HG03469 (cell line): ENCODE measurements around the gene TNRC6A.

Experiments used
- ATAC-seq: cut with Tn5 transposase; IDR thresholded peaks from one replicate; pipeline ENCODE4 v1.9.1; 2021; ENCODE audit warnings: mild to moderate bottlenecking, moderate library complexity, moderate number of reproducible peaks; ENCODE audit not compliant: unreplicated experiment

The TNRC6A gene

DNA sequence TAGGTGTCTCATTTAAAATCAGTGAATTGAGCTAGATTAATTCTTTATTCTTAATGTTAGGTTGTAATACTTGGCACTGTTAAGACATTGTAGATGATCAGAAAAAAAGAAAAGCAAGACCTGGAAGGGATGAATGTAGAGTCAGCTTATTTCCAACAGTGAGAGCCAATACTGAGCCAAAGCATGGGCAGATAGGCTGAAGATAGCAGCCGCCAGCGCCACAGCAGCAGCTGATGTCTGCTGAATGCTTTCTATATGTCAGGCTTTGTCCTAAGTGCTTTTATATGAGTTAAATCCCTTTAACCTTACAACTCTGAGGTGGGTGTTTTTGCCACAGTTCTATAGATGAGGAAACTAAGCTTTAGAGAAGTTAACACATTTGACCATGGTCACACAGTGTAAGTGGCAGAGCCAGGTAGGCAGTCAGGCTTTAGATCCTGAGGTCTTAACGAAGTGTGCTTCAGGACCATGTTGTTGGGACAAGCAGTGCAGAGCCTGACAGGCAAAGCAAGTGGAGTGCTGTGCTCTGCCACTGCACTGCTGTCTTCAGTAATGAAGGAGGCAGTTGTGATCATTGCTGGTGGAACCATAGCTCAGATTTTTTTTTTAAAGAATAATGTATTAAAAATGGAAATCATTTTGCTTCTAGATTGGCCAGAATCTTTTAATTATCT lies 25.9 kb downstream of the TNRC6A start:
- no peak for ATAC-seq

DNA sequence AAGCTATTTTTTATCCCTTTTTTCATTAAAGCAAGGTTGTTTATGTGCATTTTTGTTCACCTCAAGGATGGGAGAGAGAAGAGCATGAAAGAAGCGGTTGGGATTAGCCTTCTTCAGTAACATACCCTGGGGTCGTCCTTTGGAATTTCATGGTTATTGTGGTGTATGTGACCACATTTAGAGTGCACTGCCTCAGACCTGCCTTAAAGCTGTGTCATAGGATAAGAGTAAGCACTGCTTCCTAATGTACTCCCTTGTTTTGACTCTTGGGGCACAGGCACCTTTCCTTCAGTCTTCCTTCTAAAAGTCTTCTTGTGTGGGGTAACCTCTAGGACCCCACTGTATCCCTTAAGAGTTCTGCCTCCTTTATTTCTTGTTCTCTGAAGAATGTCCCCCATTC lies 28.9 kb downstream of the TNRC6A start:
- ATAC-seq: no peak

DNA sequence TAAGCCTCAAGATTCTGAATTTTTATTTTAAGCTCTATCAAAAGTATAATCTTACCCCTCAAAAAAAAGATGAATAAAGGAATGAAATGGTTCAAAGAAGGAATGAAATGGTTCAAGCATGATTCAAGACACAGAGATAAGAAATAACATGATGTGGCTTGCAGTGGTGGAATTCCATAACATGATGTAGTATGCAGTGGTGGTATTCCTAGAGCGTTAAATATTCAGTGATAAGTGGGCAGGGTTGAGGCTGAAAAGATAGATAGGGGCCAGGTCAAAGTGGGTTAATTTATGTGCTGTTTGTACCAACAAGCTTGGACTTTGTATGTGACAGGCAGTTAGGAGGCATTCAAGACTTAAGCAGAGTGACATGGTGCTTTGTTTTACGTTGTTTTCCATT lies 29.6 kb downstream of the TNRC6A start:
- ATAC-seq: no peak

DNA sequence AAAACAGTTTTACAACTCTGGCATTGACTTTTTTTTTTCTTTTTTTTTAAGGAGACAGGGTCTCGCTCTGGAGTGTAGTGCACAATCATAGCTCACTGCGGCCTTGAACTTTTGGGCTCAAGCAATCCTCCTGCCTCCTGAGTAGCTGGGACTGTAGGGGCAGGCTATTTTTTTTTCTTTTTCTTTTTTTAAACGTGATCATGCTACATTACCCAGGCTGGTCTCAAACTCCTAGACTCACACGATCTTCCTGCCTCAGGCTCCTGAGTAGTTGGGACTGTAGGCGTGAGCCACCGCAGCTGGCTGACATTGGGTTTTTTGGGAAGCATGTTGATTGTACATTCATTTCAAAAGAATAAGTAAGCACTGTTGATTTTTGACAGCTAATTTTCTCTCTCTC lies 32.1 kb downstream of the TNRC6A start:
- no peak for ATAC-seq

DNA sequence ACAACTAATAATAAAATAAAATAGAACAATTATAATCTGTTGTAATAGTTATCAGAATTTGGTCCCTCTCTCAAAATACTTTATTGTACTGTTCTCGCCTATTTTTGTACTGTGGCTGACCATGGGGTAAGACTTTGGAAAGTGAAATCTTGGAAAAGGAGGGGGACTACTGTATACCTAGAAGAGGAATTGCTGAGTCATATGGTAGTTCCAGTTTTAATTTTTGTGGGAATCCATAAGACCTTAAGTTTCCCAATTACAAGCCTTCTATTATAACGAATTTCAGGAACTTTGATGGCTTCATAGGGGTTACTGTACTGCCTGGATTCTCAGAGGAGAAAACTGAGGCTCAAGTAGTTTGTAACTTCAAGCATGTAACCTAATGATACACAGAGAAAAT lies 35.5 kb downstream of the TNRC6A start:
- ATAC-seq: no peak

DNA sequence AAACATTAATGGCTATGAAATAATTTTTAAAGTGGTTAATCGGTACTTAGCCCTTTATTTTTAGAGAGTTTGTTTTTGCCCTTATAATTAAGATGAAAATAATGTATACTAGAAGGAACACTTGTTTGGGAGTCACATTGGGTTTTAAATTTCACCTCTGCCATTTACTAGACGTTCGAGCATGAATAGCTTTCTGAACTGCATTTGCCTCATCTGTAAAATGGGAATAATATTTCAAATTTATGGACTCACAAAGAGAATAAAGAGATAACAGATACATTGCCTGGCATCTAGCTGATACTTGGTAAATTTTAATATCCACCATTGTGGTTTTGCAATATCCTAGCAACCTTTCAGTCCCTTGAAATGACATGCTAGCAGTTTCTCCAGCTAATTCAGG lies 36.6 kb downstream of the TNRC6A start:
- ATAC-seq: no peak

DNA sequence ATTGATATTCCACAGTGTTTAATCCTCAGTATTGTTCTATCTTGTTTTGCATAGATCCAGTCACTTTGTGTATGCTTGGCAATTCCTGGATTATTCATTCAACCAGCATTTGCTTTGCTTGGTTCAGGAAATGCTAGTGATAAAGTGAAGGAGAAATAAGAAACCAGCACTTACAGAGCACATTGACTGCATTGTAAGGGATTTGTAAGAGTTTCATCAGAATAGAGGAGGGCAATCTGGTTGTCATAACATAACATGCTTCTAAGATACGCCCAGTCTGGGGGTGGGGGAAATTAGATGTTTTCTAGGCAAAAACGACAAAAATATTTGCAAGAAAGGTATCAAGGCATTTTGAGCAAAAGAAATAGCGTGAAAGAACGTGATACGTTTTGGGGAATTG lies 40.4 kb downstream of the TNRC6A start:
- ATAC-seq: no peak

DNA sequence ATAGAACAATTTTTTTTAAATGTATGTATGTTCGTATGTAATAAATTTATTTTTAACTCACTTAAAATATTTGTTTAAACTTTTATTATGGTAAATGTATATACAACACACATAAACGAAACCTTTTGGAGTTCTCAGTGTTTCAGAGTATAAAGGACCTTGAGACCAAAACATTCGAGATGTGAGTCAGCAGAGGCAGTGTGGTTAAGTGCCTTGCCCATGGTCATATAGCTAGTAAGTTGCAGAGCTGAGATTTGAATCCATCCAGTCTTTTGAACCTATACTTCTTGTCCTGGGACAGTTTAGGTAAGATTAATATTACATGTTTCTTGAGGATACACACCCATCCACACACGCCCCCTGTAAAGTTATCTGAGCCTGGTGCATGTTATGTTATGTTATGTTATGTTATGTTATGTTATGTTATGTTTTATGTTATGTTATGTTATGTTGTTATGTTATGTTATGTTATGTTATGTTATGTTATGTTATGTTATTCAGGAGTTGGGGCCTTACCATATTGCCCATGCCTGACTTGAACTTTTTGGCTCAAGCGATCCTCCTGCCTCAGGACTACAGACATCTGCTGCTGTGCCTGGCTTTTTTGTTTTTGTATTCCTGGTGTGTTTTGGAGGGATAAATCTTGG lies 41.8 kb downstream of the TNRC6A start:
- ATAC-seq: no peak

DNA sequence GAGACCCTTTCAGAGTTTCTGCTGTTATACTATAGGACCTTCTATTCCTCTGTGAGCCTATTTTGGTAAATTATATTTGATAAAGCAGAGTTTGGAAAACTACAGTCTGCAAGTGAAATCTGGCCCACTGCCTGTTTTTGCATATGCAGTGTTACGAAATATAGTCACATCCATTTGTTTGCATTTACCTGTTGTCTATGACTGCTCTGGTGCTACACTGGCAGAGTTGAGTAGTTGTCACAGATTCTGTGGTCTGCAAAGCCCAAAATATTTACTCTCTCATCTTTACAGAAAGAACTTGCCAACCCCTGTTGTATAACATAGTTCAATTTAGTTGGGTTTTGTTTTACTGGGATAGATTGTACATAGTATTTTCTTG lies 42.3 kb downstream of the TNRC6A start:
- ATAC-seq: no peak

DNA sequence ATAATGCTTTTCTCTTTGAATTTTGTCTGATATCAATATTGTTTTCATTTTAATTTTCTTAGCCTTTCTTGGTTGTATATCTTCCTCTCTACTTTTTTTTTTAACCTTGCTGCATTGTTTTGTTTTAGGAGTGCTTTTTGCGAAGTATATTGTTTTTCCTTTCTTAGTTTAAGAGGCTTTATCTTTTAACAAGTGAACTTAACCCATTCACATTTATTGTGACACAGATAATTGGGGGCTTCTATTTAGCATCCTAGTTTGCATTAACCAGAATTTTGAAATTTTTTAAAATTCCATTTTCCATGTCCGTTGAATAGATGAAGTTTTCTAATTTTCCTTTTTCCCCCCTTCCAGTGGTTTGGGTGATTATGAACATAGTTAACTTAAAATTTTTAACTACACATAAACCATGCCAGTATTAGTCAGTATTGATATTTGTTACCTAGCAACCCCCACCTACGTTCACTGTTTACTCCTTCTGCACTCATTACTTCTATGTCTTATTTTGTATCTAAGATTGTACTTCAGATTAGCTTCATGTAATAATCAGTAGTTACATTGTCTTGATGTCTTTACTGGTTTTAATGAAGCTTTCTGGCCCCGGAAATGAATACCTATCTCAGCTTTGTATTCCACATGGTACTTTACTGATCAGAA lies 44.4 kb downstream of the TNRC6A start:
- ATAC-seq: no peak

DNA sequence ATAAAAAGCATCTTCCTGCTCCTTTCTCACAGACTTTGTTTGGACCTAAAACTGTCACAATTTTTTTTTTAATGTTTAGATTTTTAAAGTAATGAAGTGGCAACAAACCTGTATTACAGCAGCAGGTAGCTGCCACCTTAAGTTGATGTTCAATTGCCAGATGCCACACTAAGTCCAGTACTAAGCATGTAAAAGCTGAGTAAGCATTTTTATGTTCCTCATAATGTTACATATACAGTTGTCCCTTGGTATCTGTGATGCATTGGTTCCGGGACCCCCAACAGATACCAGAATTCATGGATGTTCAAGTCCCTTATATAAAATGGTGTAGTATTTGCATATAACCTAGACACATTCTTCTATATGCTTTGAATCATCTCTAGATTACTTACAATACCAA lies 45.1 kb downstream of the TNRC6A start:
- ATAC-seq: no peak

DNA sequence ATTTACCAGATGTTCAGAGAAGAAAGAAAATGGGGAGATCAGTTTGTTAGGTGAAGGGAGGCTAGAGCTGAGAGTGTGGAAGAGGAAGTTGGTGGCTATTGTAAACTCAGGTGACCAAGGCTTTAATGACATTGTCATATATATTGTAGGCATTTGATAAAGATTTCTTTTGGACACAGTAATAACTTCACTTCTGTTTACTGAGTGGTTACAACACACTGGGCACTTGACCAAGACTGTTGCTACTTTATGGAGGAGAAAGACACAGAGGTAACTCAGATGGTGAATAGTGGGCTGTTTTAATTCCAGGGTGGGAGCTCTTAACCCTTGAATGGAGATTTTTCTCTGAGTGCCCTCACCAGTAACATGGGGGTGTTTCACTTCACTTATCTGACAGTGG lies 46.0 kb downstream of the TNRC6A start:
- ATAC-seq: no peak

DNA sequence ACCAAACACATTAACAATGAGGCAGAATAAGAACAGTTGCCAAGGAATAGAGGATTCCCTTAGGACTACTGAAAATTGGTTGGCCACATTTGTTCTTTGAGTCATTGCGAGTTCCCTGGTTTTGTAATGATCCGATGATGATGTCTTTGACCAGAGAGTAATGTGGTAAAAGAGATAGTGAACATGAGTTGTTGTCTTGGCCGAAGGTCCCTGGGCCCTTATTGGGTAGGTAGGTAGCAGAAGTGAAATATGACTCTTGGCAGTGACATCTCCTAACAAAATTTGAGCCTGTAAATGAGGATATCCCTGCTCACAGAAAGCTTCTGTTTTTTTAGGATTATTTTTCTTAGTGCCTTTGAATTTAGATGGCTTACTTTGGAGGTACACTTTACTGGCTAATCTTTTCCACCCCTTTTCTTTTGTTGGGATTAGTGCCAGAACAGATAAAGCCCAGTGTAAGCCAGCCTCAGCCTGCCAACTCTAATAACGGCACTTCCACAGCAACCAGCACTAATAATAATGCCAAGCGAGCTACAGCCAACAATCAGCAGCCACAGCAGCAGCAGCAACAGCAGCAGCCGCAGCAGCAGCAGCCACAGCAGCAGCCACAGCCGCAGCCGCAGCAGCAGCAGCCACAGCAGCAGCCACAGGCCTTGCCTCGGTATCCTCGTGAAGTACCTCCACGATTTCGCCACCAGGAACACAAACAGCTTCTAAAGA lies 47.2 kb downstream of the TNRC6A start:
- no peak for ATAC-seq

DNA sequence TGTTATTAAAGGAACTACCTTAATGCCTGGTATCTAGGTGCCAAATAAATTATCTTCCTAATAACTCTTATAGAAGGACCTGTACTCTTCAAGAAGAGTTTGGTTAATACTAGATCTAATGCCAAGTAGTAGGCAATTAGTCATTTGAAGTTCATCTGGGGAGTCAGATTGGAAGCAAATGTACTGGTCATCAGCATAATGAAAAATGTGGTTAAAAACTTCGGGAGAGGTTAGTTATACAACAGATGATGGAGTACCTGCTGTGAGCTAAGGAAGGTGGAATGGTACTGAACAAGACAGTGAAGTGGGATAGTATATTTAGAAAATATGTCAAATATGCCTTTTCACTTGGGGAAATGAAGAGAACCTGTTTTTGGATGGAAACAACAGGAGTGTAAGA lies 49.2 kb downstream of the TNRC6A start:
- ATAC-seq: no peak

DNA sequence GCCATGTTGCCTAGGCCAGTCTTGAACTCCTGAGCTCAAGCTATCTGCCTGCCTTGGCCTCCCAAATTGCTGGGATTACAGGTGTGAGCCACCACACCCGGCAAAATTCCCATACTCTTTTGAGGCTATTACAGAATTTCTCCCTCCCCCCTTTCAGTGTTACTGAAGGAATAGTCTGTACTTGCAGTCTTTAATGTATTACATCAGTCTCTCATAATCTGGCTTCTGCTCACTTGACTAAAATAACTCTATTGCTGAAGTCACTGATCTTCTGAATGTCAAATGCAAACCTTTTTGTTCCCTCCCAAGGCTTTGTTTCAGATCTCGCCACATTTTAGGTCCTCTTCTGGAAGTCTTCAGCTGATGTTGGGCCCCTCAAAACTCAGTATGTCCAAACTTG lies 51.8 kb downstream of the TNRC6A start:
- ATAC-seq: no peak

DNA sequence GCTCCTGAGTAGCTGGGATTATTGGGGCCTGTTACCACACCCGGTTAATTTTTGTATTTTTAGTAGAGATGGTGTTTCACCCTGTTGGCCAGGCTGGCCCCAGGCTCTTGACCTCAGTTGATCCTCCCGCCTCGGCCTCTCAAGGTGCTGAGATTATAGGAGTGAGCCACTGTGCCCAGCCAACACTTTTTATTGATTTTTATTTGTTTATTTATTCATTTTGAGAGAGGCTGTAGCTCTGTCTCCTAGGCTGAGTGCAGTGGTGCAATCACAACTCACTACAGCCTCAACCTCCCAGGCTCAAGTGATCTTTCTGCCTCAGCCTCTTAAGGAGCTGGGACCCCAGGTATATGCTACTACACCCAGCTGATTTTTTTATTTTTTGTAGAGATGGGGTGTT lies 54.7 kb downstream of the TNRC6A start:
- no peak for ATAC-seq

DNA sequence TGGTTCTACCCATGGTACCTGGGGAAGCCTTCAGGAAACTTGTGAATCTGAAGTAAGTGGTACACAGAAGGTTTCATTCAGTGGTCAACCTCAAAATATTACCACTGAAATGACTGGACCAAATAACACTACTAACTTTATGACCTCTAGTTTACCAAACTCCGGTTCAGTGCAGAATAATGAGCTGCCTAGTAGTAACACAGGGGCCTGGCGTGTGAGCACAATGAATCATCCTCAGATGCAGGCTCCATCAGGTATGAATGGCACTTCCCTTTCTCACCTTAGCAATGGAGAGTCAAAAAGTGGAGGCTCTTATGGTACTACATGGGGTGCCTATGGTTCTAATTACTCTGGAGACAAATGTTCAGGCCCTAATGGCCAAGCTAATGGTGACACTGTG lies 60.4 kb downstream of the TNRC6A start:
- ATAC-seq: no peak

DNA sequence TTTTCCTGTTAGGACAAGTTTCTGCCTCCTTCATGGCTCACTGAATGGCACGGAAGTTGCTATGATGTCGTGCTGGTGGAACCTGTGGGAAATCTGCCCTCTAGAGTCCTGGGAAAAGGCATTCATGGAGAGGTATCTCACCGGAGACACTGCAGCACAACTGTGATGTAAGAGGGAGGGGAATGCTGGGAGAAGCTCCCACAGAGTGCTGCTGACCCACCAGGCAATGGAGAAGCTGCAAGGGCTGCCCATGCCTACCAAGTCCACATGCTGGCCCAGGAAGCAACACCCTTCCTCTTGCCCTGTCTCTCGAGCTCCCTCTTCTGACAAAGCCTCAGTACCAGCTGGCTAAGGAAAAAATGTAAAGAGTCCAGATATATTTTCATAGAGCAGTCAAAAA lies 71.1 kb downstream of the TNRC6A start:
- ATAC-seq: no peak

DNA sequence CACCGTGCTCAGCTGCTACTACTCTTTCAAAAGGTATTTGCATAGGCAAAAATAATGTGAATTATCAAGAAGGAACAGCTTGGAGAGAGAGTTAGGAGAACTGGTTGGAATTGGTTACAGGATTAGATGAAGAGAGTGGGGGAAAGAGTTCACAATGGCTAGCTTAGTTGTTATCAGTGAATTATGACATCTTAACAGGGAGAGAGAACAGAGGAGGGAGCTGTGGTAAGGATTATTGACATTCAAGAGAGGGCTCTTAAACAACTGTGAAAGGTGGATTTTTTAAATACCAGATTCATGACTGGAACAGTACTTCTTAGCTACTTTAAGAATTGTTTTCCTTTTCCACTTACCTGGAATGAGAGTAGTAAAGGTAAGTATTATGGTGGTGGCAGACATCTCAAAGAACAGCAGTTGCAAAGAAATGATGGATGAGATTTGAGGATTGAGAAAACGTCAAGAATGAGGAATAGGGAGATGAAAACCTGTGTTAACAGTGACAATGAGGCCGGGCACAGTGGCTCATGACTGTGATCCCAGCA lies 72.4 kb downstream of the TNRC6A start:
- no peak for ATAC-seq

DNA sequence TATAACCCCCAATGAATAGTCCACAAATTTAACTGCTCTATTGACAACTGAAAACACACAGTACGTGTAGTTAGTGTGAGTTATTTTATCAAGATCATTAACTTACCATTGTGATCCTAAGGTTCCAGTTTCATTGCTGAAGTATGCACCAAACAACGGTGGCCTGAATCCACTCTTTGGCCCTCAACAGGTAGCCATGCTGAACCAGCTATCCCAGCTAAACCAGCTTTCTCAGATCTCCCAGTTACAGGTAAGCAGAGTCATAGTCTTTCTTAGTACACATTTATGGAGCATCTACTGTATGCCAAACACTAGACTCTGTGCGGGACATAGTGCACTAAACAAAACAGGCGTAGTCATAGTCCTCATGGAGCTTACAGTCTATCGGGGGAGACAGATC lies 76.0 kb downstream of the TNRC6A start:
- ATAC-seq: no peak

DNA sequence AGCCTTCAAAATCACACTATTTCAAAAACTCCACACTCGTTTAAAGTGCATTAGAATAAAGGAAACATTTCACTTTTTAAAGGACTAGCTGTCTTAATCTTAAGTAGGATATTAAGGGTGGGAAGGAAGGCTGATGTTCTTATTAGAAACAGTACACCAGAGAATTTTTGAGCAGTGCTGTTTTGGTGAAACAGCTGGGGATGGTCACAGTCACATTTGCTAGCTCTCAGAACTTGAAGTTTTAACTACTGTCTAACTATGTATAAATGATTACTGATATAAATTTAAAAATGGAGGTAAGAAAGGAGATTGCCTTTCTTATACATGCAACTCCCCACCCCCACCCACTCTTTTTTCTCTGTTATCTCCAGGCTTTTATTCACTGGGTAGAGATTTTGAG lies 77.8 kb downstream of the TNRC6A start:
- ATAC-seq: no peak
